OCI-LY7 (cell line): ENCODE measurements around the gene AGBL1. TPM values are rescaled to one million over a fixed set of nuclear protein-coding genes. Genes with fewer than 3 reads are reported as not detected.
"Not testable (repeated sequence)": the region's sequence is repeated elsewhere in the genome, so short reads cannot be mapped to it uniquely, and the experiment has no call there.

Experiments
- BruUV-seq: library from RNA; stranded (reverse); fragments of 400-500 nt; replicated peaks from 2 replicates; lab custom pipeline; 2021; lab: Mats Ljungman, UMichigan
- CTCF ChIA-PET: fragments of 300-600 bp; sonication (Branson Sonifier 250); formaldehyde crosslinking; loops from one replicate; lab custom pipeline; 2022; ENCODE audit warnings: antibody characterized with exemption; ENCODE audit not compliant: unreplicated experiment; lab: Charles Lee
- POLR2A ChIA-PET: fragments of 300-600 bp; sonication (Branson Sonifier 250); formaldehyde crosslinking; loops from one replicate; lab custom pipeline; 2022; ENCODE audit warnings: antibody characterized with exemption; lab: Charles Lee
- DNase-seq: peaks from one replicate; pipeline ENCODE4 v3.0.0-alpha.2; 2015; ENCODE audit warnings: low spot score
- H2AFZ ChIP-seq: fragments of 200-600 bp; sonication (generic), shearing (Covaris generic); 2 replicates; pipeline ENCODE4 v1.6.1; 2014; ENCODE audit warnings: mild to moderate bottlenecking, antibody characterized with exemption, low read length, moderate library complexity
- H3K27ac ChIP-seq: fragments of 200-600 bp; sonication (generic); 2 replicates; pipeline ENCODE4 v1.5.1; 2014; ENCODE audit warnings: mixed run types, low read depth, mild to moderate bottlenecking, moderate library complexity, low read length, inconsistent platforms; ENCODE audit not compliant: poor library complexity, severe bottlenecking
- H3K36me3 ChIP-seq: fragments of 200-600 bp; sonication (generic); 2 replicates; pipeline ENCODE4 v1.6.1; 2014; ENCODE audit warnings: mild to moderate bottlenecking, antibody characterized with exemption, low read length, moderate library complexity, mixed read lengths; ENCODE audit not compliant: insufficient read depth
- H3K4me1 ChIP-seq: fragments of 200-600 bp; sonication (generic); 2 replicates; pipeline ENCODE4 v1.5.1; 2014; ENCODE audit warnings: mild to moderate bottlenecking, low read length; ENCODE audit not compliant: insufficient read depth, poor library complexity, severe bottlenecking
- H3K4me2 ChIP-seq: fragments of 200-600 bp; sonication (generic); 2 replicates; pipeline ENCODE4 v1.6.1; 2014; ENCODE audit warnings: mild to moderate bottlenecking, low read length
- H3K4me3 ChIP-seq: fragments of 200-600 bp; sonication (generic); 2 replicates; pipeline ENCODE4 v1.5.1; 2014; ENCODE audit warnings: mild to moderate bottlenecking, low read depth, low read length; ENCODE audit not compliant: poor library complexity, severe bottlenecking
- H3K79me2 ChIP-seq: fragments of 200-600 bp; sonication (generic); 2 replicates; pipeline ENCODE4 v1.6.1; 2016; ENCODE audit warnings: low read depth, mild to moderate bottlenecking, low read length, moderate library complexity, mixed read lengths; ENCODE audit not compliant: insufficient read depth
- H3K9me2 ChIP-seq: fragments of 200-600 bp; sonication (generic); 2 replicates; pipeline ENCODE4 v1.6.1; 2016; ENCODE audit warnings: mild to moderate bottlenecking, low read length, mixed read lengths; ENCODE audit not compliant: insufficient read depth
- H3K9me3 ChIP-seq: fragments of 200-600 bp; sonication (generic); 2 replicates; pipeline ENCODE4 v1.6.1; 2014; ENCODE audit warnings: mild to moderate bottlenecking, mixed run types, low read length, mixed read lengths
- H4K20me1 ChIP-seq: fragments of 200-600 bp; sonication (generic); 2 replicates; pipeline ENCODE4 v1.6.1; 2014; ENCODE audit warnings: mild to moderate bottlenecking, antibody characterized with exemption, low read length, moderate library complexity, mixed read lengths; ENCODE audit not compliant: insufficient read depth
- CTCF ChIP-seq: fragments of 200-600 bp; sonication (generic); conservative IDR thresholded peaks from 2 replicates; pipeline ENCODE4 v1.5.1; 2014; ENCODE audit warnings: mild to moderate bottlenecking, antibody characterized with exemption, low read length, moderate library complexity, mixed read lengths
- EZH2phosphoT487 ChIP-seq: fragments of 200-600 bp; sonication (generic); IDR thresholded peaks from 2 replicates; pipeline ENCODE4 v1.6.1; 2018; ENCODE audit warnings: low read depth, borderline replicate concordance, mild to moderate bottlenecking, mixed run types, antibody characterized with exemption, low read length, moderate library complexity, mixed read lengths
- intact Hi-C: fragments of 100-400 bp; cut with micrococcal nuclease; formaldehyde crosslinking; loops from one replicate; pipeline ENCODE4 v1.10.0; 2022; ENCODE audit not compliant: unreplicated experiment
- total RNA-seq, 2 experiments: library from RNA; depleted of rRNA in 1 of 2; stranded (reverse); fragments of >200 nt in 1 of 2; shearing (Covaris generic) in 1 of 2; gene quantifications; 2 replicates each; pipeline ENCODE4 v1.2.3, GENCODE V29; 2014 to 2022

Gene AGBL1
- total RNA-seq, 2 experiments from 2014 or later: not detected

- H3K79me2 ChIP-seq: no peaks in the 10 kb centered on the region
- H2AFZ ChIP-seq: no peak overlapping the region
- no peaks in the 10 kb centered on the region for H3K9me2 ChIP-seq
- TF ChIP-seq CTCF (no peak), EZH2phosphoT487 (no peak)
- H3K9me3 ChIP-seq: no peaks in the 10 kb centered on the region
- H4K20me1 ChIP-seq: no peaks in the 10 kb centered on the region
- no peak overlapping the region for H3K4me3 ChIP-seq
- no peak overlapping the region for H3K27ac ChIP-seq
- no peaks in the 10 kb centered on the region for H3K36me3 ChIP-seq
- DNase-seq: no peak
- H3K4me1 ChIP-seq: no peaks in the 10 kb centered on the region
- H3K4me2 ChIP-seq: no peak overlapping the region
- intact Hi-C loops: no loop called here
- POLR2A ChIA-PET: no interaction called here
- CTCF ChIA-PET: no interaction called here
- BruUV-seq: no TSS peak
These were observed 447.4 kb downstream of the AGBL1 start for GRCh38 chr15:86526938-86527690.

- H3K4me2 ChIP-seq, H3K9me3 ChIP-seq, DNase-seq, H3K4me1 ChIP-seq, H4K20me1 ChIP-seq, H3K79me2 ChIP-seq, H3K27ac ChIP-seq, H2AFZ ChIP-seq, CTCF ChIA-PET, H3K4me3 ChIP-seq, intact Hi-C loops, POLR2A ChIA-PET, H3K36me3 ChIP-seq, BruUV-seq, H3K9me2 ChIP-seq: not testable (repeated sequence)
These were observed 448.4 kb downstream of the AGBL1 start for GRCh38 chr15:86528094-86528493.

- no peak overlapping the region for H3K4me2 ChIP-seq
- CTCF ChIA-PET: no interaction called here
- POLR2A ChIA-PET: no interaction called here
- no peak overlapping the region for H3K27ac ChIP-seq
- H2AFZ ChIP-seq: no peak overlapping the region
- no peaks in the 10 kb centered on the region for H3K36me3 ChIP-seq
- no TSS peak for BruUV-seq
- TF ChIP-seq CTCF (no peak), EZH2phosphoT487 (no peak)
- no peaks in the 10 kb centered on the region for H3K4me1 ChIP-seq
- no peak overlapping the region for H3K4me3 ChIP-seq
- H3K9me3 ChIP-seq: no peaks in the 10 kb centered on the region
- intact Hi-C loops: no loop called here
- H3K9me2 ChIP-seq: no peaks in the 10 kb centered on the region
- no peaks in the 10 kb centered on the region for H3K79me2 ChIP-seq
- H4K20me1 ChIP-seq: no peaks in the 10 kb centered on the region
- DNase-seq: no peak
These were observed 458.5 kb downstream of the AGBL1 start for GRCh38 chr15:86538141-86538540.
